HG03521 (cell line): Measurements from ENCODE around the gene GFOD1.

Experiments used
- ATAC-seq: cut with Tn5 transposase; IDR thresholded peaks from one replicate; pipeline ENCODE4 v1.9.1; 2021; ENCODE audit warnings: mild to moderate bottlenecking, moderate library complexity; ENCODE audit not compliant: unreplicated experiment

The GFOD1 gene

DNA sequence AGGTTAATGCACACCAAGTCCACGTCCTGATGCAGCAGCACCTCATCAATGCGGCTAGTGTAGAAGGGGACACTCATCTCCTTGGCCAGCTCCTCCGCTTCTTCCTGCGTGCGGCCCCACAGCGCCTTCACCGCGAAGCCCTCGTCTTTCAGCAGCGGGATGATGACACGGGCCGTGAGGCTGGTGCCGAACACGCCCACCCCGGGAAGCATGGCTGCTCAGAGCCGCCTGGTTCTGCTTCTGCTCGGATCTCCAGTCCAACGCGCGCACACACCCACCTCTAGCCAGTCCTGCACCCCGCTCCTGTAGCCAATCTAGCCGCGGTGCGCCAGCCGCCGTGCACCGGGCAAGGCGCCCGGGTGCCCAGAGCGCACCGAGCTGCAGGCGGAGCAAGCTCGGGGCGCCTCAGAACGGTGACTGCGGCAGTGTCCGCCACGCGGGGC is 700 bp downstream of the GFOD1 start:
- peak; percentile 30 for ATAC-seq

DNA sequence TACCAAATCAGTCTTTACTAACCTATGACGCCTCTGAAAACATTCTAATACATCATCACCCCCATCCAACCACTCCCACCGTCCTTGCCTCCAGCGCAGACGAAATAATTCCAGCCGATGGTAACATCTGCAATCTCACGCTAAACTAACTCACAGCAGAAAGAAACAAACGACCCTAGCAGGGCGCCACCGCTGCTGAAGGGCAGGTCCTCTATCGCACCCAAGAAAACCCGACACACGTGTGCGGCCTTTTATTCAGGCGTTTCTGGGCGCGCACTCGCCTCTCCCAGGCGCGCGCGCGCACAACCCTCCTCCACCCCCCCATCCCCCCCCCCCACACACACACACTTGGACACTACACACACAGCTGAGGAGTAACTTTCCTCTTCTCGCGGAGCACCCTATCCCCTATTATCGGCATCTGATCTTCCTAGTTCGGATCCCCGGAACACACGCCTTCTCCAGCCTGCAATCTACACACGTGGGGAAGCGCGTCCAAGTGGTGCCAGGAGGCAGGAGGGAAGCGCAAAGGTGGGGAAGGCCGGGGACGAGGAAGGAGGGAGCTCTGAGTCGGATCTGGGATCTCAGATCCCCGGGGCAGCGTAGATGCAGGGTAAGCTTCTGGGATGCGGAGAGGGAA is 1.4 kb downstream of the GFOD1 start:
- ATAC-seq, result no peak

DNA sequence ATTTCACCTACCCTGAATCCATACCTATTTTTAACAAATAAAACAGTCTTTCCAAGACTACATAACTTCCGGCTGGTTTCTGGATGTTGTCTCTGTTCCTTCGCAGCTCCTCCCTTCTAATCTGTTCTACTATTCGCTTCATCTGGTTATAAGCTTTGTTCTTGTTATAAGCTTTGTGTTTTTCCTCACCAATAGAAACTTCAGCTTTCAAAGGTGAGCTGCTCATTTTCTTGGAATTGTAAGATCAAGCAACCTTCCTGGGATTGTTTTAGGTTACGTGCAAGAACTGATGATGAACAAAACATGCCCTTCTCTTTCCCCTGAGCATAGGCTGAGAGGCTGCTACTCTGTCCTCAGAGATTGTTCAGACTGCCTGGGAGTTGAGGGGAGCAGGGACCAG is 2.1 kb downstream of the GFOD1 start:
- no peak for ATAC-seq

DNA sequence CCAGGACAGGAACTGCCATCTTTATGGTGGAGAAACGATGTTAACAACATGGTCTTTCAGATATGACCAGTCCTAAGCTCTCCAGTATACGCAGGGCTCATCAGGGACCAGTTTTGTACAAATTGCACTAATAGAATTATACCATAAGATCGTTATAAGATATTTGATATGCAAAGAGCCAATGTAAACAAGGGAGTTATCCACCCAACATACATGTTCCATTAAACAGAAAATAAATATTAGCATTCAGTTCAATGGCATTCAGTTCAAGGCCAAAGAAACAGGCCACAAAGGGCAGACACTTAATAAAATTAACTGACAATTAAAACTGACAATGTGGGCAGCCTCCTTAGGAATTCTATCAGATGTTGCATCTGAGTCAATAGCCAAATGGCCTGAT is 2.6 kb downstream of the GFOD1 start:
- ATAC-seq, result no peak

DNA sequence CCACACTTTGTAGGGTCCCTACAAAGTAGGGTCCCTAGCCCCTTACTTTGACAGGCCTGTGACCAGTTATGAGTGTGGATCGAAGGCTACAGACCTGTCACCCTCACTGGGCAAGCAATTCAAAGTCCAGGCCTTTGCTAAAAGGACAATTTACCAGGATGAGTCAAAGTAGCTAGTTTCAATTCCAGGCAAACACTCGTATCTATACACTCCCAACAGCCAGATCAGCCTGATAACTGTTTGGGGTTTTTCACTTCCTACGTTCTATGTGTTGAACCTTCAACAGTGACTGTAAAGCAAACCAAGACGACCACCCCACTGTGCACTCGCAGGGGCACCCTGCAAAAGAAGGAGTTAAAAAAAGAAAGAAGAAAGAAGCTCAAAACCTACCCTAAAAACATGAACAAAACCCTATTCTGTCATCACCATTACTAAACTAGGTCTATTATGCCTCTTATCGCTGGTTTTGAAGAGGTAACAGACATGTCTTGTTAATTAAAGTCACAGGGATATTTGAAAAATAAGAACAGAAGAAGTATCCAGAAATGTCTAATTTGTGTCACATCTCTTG is 3.2 kb downstream of the GFOD1 start:
- ATAC-seq, result no peak

DNA sequence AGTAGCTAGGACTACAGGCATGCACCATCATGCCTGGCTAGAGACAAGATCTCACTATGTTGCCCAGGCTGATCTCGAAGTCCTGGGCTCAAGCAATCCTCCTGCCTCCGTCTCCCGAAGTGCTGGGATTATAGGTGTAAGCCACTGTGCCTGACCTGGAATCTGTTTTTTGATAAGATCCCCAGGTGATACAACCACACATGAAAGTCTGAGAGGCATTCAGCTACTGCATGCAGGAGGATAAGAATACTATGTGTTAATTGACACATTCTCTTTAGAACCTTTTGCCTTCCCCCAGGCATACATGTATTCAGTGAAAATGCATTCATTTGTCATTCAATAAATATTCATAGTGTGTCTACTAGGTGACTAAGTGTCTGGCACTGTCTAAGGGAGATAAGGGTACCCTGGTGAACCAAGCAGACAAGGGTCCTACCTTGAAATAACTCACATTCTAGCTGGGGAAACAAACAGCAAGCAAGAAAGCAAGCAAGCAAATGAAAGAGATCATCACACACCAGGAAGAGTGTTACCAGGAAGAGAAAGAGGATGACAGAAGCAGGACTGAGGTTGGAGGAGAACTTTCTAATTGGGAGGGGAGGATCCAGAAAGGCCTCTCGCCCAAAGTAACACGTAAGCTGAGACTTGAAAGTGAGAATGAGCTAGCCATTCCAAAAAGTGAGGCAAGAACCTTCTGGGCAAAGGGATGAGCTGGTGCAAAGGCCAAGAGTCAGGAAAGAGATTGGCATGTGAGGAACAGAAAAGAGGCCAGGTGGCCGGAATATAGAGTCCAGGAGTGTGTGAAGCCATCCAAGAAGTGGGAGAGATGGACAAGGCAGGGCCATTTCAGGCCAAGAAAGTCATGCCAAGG is 6.5 kb downstream of the GFOD1 start:
- no peak for ATAC-seq

DNA sequence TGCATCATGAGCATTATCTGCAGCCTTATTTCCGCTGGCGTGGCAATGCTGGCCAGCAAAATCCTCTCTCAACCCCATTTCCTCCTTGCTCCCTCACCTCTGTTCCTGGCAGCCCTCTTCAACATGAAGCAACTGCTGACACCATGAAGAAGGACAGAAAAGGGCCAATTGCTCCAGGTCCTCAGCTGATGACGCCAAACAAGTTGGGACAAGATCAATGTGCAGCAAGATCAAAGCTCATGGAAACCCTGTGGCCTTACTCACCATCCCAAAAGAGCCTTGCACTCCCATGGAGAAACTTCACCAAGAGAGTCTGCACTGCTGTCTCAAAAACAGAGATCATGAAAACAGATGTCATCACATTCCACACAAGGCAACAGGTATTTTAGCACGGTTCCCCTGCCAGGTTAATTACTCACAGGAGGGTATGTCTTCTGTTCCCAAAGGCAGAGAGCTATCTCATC is 7.4 kb downstream of the GFOD1 start:
- ATAC-seq, result no peak

DNA sequence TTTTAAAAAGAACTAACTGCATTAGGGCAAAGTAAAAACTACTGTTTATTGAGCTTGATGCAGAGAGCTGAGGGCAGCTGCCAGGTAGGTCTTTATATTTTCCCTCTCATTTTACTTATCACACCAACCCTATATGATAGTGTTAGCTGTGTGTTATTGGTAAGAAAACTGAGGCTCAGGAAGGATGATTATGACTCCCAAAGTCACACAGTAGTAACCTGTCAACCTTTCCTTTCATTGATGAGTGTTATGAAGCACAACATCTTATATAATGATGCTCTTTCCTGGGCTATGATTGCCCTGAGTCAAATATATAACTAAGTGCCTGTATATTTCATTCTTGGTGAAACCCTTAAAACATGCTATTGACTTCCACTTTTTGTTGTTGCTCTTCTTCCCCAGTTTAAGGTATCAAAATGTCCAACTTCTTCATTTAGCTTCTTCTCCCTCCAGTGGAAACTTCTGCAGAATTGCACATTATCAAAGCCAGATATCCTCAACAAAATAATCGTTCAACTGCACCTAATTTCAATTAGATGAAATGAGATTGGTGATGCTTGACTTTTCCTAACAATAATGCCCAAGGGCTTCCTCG is 8.1 kb downstream of the GFOD1 start:
- no peak for ATAC-seq

DNA sequence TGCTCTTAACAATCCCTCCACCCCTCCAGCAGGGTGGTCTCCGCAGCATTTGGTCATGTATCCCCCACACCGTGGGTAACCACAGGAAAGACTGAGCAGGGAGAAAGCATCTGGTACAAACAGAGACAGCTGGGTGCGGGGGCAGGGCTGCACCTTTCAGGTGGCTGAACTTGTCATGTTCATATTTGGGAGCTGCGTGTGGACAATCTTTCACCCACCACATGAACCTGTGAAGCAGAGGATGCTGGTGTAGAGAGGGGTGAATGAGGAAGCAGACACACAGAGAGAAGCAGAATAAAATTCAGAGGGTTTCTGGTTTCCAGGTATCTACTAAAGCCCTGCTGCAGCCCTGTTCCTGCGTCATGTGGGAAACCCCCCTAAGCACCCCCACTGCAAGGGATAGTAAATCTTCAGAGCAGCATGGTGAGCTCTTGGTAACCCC is 8.9 kb downstream of the GFOD1 start:
- ATAC-seq, result peak; percentile 50

DNA sequence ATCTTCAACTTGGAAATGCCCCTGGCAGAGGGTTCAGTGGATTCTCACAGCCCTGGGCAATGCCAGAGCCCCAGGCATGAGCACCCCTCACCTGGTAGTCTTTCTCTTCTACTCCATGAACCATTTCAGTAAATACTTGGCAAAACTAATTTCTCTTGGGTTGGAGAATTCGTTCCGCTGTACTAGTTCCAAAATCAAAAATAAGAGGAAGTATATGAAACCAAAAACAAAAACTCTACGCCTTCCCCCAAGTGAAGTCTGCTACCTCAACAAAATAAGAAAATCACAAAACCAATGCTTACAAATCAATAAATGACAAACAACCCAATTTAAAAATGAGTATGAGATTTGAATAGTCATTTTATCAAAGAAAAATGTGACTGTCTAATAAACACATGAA is 12.6 kb downstream of the GFOD1 start:
- no peak for ATAC-seq

DNA sequence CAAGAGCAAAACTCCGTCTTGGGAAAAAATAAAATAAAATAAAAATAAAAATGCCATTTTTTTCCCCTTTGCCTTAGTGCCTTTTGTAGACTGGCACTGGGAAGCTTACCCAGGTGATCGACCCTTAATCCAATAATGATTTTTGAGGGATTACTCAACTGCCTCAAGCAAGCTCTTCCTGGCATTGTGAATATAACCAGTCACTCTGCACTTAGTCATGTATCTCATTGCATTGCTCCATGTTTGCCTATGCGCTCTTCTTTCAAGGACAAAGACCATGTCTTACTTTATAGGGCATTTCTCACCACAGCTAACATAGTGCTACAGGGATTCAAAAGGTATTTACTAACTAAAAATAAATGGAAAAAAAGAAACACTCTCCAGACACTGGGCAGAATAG is 13.0 kb downstream of the GFOD1 start:
- no peak for ATAC-seq

DNA sequence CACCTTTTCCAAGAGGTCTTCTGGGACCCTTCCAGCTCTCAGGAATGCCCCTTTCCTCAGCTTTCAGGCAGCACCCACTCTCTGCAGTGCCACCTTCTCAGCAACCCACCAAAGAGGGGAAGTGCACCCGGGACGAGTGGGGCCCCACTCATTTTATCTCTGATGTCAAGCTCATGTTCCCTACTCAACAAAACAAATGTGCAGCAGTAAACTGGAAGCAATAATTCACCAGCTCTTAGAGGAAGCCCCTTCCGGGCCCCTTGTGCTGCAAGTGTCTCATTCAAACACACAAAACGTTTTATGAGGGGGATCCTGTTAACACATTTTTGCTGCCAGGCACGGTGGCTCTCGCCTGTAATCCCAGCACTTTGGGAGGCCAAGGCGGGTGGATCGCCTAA is 13.6 kb downstream of the GFOD1 start:
- ATAC-seq, result no peak

DNA sequence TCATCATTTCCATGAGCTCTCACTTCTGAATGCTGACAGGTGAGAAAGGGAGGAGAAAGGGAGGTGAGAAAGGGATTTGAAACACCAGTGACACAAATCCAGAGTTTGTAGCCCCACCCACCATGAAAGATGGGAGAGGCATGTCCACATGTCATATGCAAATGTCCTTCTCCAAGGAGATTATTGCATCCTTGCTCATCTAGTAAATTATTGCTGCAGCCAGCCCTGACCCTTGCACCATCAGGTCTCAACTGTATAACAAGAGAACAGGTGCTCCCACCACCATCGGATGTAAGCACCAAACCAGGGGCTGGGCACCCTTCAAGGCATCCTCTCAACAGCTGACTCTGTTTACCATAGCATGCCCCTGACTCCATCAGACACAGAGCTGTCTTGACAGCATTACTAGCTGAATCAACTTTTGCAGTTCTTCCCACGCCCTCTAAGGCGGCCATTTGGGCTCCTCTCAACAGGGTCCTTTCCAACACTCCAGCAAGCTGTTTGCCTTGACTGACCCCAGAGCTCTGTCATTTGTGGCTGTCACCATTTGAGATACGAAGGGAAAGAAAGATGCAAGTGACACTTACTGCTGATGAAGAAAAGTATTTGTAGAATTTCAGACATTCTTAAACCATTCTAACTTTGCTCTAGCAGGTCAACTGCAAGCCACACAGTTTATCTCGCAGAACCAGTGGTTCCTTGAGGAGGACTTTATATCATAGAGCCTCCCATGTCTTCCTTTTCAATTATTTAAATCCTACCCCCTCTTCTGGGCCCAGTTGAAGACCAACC is 14.2 kb downstream of the GFOD1 start:
- no peak for ATAC-seq

DNA sequence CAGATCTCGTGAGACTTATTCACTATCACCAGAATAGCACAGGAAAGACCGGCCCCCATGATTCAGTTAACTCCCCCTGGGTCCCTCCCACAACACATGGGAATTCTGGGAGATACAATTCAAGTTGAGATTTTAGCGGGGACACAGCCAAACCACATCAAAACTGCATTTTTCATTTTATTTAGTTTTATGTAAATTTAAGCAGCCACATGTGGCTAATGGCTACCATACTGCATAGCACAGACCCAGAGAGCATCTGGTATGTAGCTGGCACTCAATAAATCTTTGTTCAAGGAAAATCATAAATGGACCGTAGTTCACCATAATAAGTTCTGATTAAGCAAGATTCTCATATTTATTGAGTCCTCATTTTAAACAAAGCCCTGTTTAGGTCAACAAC is 15.3 kb downstream of the GFOD1 start:
- ATAC-seq, result no peak

DNA sequence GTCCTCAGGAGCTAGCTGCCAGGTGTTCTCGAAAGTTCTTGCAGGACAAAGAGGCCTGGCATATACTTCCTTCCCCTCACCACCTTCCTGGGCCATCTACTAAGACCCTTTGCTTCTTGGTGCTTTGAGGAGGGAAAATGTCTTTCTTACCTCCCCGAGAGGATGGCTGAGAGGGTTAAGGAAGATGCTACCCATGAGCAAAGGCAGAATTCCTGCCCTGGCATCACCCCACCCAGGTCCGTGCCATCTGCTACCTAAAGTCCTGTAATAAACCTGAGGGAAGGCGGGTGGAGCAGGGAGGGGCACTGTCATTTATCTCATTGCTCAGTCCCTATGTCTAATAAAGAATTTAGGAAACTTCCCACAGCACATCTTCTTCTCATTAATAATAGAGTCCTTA is 16.2 kb downstream of the GFOD1 start:
- no peak for ATAC-seq

DNA sequence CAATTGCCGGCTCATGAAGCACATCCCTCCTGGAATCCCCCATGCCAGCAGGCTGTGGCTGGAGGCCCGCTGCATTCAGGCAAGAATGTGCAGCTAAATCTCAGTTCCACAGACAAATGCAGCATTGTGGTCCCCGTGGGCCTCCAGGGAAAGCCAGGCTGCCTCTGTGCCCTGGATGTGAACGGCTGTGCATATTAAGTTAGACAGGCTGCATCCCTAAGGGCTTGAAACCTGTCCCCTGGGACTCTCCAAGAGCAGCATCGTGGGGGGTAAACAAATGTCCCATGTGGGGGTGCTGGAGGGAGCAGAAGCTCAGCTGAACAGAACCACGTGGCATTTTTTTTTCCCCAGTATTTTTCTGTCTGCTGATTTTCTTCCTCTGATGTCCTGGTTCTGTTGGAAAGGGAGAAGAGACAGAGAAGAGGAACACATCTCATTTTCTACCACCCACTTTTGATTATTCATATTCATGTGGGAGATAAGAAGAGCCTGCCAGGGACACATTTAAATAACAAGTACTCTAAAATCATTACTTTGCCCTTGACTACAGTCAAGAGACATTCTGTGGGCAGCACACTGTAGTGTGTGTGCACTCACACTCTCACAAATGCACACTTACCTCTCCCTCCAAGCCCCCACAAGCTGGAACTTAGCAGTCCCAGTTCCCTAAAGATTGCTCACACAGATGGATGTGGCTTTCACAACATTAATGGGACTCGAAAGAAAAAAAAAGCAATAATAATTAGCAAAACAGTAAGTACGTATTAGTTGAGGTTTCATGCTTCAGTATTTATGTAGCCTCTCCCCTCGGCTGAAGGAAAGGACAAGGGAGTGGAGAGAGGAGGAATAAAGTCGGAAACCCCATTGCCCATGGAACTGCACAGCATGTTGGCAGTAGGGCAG is 16.9 kb downstream of the GFOD1 start:
- no peak for ATAC-seq

DNA sequence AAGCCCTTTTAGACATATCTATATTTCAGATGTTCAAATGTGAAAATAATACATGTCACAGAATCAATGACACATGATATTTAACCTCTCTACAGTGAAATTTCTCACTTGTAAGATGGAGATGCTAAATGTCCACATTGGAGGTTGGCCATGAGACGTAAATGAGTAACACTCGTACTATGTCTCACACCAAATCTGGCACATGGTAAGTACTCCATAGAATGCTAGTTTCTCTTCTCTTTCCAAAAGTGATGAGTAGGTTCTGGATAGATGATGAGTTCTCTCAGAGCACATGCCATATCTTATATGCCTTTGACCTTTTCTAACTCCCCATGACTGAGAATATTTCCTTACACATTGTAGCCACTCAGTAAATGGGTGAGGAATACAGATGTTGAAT is 17.7 kb downstream of the GFOD1 start:
- ATAC-seq, result no peak

DNA sequence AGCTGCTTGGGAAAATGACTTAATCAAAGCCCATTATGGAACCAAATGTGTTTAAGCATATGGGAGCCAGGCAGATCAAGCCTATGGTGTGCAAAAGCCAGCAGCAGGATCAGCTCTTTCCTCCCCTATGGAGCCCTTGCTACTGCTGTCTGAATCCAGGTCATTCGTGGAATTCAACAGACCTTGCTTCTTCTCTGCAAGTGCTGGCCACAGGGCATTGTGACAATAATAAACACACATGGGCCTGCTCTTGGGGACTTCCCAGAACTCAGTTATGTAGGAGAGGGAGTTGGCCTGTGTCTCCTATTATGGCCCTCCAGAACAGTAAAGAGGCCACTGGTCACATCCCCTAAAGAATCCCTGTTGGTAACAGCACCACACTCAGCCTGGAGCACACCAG is 18.6 kb downstream of the GFOD1 start:
- no peak for ATAC-seq

DNA sequence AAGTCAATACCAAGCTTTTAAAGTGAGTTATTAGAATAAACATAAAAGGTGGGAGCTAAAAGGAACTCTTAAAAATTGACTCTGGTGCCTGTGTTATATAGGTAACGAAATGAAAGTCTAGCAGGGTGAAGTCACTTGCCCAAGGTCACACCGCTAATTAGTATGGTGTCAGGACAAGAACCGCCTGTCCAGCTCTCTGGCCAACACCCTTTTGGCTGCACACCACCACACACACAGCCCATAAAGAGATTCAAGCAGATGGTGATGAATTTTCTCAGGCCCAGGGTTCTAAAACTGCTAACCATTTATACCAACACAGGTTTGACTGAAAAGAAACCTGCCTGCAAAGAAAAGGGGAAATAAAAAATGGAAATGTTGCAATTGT is 20.2 kb downstream of the GFOD1 start:
- no peak for ATAC-seq
